Measurements from ENCODE around the gene HAPLN2.
"Not testable (repeated sequence)": the region's sequence is repeated elsewhere in the genome, so short reads cannot be mapped to it uniquely, and the experiment has no call there.

HAPLN2 gene

DNA sequence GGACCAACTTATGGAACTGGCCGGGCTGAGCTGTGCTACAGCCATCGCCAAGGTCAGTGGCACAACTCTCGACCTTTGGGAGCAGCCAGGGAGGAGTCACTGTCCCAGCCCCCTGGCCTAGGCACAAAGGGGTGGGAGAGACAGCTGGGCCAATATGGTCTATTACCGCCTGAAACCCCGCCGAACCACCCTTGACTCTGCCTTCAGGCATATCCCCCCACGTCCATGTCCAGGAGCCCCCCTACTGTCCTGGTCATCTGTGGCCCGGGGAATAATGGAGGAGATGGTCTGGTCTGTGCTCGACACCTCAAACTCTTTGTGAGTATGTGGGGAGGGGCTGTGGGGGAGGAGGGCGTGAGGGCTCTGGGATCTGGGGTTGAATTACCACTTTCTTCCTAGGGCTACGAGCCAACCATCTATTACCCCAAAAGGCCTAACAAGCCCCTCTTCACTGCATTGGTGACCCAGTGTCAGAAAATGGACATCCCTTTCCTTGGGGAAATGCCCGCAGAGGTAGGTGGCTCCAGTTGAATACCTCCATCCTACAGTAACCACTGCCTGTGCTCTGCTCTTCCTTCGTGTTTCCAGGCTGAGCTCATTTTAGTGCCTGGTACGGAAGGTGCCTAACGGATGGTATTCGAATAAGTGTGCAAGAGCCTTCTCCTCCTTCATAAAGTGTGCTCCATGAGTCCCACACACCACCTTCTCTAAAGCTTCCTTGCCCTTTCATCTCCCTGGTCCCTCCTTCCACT lies 26.9 kb upstream of the HAPLN2 start:
- no peak for DNase-seq

DNA sequence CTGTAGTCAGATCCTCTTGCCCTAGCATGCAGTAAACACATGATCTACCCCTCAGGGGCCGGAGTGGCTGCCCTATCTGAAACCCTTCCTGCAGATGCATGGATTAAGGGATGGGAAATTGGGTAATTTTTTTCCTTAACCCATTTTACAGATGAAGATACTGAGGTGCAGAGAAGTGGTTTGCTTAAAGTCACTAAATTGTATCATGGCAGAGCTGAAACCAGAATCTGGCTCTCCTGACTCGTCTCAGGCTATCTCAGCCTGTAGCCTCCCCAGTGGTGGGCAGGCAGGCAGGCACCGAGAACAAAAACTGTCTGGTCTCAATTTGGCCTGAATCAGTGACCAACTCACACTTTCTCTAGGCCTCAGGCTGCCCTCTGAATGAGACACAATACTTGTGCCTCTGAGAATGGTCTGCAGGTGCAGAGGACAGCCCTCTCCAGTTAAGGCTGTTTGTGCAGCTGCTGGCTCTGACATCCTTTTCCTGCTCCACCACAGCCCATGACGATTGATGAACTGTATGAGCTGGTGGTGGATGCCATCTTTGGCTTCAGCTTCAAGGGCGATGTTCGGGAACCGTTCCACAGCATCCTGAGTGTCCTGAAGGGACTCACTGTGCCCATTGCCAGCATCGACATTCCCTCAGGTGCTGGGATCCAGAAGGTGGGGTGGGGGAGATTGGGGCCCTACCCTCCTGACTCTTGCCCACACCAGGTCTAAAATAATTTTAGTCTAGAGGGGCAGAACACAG lies 26.1 kb upstream of the HAPLN2 start:
- DNase-seq, result no peak

DNA sequence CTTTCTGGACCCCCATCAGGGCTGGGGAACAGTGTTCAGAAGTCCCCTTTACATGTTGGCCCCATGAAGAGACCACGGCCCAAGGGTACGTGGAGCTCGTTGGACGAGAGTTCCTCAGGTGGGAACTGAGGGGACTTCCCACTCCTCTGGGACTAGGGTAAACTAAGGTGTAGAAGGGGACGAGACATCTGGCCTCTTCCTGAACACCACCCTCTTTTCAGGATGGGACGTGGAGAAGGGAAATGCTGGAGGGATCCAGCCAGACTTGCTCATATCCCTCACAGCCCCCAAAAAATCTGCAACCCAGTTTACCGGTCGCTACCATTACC lies 25.6 kb upstream of the HAPLN2 start:
- DNase-seq, result no peak

DNA sequence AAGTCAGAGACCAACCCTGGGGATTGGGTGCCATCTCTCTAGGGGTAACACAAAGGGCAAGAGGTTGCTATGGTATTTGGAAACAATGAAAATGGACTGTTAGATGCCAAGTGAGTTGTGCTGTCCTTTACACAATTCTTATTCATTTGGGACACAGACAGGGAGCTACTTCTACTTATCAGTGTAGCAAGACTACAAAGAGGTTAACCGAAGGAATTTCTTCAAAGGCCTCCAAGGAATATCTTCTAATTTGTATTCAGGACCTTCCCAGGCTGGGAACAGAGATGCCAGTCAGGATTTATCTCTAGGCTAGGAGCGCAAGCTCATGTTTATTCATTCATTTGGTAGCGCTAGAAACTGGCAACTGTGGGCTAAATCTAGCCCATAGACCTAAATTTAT lies 25.0 kb upstream of the HAPLN2 start:
- DNase-seq, result no peak

DNA sequence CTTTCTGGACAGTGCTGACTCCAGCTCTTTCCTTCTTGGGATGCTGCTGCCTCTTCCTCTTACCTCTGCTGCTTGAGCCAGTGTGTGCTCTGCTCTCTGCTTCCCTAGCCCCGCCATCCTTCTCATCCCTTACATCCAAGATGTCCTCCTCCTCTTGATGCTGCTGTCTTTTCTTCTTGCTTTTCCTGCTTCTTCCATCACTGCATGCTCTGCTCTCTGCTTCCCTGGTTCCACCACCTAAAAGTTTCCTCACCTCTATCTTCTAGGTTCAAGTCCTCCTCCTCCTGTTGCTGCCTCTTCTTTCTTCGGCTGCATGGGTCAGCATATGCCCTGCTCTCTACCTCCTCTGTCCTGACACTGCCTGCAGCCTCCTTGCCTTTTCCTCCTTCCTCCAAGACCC lies 24.2 kb upstream of the HAPLN2 start:
- DNase-seq, result no peak

DNA sequence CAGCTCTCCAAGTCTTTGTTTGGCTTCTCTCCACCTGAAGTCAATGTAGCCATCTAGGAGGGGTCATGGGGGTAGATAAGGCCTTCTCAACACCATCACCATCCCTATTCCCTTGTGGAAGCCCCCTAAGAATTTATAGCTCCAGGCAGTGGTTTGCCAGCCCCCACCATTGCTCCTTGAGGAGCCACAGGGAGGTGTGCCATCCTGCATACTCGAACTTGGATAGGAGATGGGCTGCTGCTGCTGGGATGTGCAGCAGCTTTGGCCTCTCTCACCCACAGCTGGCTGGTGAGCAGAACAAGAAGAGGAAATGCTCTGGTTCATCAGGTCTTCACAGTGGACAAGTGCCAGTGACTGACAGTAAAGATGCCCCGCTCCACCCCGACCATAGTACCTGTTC lies 22.8 kb upstream of the HAPLN2 start:
- no peak for DNase-seq

DNA sequence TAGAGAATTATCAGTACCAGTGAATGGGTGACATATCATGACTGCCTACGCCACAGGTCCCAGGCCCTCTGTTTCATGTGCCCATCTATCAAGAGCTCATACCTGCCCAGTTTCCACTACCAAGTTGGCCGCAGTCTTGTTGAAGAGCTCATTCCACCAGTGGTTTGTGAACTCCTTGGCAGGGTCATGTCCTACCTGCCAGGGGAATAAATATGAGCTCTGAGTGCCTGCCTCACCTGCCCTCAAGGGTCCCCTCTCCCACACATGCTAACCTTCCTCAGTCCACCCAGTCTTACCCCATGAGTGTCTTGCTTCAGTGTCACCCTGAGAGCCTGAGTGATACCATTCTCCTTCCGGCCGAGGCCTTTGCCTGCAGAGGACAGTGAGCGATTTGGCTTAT lies 21.1 kb upstream of the HAPLN2 start:
- DNase-seq, result no peak

DNA sequence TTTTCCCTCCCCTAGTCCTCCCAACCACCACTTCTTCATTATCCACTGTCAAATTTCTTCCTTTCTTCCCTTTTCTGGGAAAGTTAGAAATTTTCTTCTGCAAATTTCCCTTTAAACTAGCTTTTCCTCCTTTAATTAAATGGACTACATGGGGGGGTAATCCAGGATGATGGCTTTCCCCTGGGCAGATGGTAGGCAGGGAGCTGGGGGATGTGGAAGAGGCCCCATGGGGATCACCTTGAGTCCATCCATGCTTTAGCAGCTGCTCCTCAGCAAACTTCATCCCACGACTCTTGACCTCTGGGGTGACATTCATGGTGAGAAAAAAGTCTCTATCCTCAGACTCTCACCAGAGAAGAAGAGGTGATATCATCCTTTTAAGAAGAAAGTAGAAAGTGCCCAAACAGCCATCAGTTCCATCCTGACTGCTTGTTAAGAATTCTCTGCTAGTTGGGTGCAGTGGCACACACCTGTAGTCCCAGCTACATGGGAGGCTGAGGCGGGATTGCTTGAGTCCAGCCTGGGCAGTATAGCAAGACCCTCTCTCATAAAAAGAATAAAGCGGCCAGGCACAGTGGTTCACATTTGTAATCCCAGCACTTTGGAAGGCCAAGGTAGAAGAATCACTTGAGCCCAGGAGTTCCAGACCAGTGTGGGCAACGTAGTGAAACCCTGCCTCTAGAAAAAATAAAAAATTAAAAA lies 20.3 kb upstream of the HAPLN2 start:
- DNase-seq, result no peak

DNA sequence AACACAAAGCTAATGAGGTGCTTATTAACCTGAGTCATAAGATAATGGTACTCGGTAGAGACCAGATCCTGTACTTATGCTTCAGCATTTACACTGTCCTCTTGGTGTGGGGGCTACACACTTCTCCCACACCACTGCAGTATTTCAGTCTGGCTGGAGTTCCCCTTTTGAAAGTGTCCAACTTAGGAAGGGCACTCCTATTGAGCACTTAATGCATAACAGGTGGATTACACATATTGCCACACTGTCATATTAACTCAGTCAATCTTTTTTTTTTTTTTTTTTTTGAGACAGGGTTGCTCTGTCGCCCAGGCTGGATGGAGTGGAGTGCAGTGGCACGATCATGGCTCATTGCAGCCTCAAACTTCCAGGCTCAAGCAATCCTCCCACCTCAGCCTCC lies 19.4 kb upstream of the HAPLN2 start:
- DNase-seq, result no peak

DNA sequence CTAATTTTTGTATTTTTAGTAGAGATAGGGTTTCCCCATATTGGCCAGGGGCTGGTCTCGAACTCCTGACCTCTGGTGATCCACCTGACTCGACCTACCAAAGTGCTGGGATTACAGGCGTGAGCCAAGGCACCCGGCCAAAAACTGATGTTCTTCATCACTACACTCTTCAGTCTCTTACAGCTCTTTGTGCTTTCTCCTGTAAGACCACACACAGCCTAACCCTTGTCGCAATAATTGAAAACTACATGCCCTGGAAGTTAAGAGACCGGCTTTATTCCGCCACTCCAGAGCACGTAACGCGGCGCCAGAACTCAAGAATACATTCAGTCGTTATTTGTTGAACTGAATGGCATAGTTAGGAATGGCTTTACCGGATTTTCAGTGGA lies 18.5 kb upstream of the HAPLN2 start:
- DNase-seq, result no peak

DNA sequence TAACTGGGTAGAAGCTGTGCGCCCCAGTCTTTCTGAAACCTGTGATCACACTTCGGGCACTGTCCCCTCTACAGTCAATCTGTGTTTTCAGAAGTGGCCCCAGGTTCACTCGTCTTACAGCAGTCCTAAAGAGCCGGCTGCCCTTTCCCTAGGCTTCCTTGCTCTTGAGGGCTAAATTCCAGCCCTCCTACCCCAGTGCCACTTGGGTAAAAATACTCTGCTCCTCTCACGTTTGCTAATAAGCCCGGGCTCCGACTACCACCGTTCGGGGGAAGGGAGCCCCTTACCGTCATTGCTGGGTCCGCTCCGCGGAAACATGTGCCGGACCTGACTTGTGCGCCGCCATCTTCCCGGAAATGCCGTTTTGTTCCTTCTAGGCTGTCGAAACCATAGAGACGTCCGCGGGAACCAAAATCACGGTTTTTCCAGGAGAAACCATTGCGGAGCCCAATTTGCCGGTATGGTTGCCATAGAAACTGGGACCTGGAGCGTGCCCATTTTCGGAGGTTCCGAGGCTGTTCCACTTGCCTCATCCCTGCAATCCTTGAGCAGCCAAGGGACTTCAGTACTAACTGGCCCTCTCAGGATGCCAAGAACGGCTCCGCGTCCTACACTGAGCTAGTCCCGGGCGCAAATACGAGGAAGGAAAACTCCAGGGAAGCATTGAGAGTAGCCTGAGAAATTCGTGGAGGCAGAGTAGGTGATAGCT lies 17.9 kb upstream of the HAPLN2 start, which contains the start of gene GPATCH4:
Gene GPATCH4, minus strand, starts transcription at position 358 of the 709 bp plus-strand sequence.
- DNase-seq, result peak; percentile 93

DNA sequence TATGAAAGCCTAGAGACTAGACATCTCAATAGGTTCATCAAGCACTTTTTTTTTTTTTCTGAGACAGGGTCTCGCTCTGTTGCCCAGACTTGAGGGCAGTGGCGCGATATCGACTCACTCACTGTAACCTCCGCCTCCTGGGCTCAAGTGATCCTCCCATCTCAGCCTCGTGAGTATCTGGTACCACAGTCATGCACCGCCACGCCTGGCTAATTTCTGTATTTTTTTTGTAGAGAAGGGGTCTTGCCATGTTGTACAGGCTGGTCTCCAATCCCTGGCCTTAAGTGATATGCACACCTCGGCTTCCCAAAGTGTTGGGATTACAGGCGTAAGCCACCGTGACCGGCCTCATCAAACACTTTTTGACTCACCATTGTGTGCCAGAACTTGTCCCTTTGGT lies 17.3 kb upstream of the HAPLN2 start:
- DNase-seq, result no peak

DNA sequence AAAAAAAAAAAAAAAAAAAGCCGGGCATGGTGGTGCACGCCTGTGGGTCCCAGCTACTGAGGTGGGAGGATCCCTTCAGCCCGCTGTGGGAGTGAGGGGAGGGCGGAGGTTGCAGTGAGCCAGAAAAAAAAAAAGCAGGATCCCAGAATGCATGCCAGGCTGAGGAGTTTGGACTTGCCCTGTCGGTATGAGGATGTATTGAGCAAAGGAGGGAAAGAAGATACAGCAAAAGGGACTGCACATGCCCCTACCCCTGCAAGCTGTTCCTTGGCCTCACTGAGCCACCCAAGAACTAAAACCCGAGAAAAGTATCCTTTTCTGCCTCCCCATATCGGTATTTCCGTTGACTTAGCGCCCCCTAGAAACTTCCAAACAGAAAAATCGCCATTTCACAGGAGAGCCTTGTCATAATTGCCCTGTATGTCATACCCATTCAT lies 16.6 kb upstream of the HAPLN2 start:
- DNase-seq, result no peak

DNA sequence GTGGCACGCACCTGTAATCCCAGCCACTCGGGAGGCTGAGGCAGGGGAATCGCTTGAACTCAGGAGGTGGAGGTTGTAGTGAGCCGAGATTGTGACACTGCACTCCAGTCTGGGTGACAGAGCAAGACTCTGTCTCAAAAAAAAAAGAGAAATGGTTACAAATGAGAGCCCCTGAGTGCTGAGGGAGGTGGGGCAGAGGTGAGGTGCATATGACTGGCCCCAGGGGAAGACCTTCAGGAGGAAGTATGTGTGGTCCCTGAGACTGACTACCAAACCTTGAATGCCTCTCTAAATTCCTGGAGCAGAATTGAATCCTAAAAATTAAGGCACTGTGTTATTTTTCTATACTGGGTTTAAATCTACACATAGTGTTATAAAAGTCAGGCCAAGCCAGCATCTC lies 11.9 kb upstream of the HAPLN2 start:
- DNase-seq, result not testable (repeated sequence)

DNA sequence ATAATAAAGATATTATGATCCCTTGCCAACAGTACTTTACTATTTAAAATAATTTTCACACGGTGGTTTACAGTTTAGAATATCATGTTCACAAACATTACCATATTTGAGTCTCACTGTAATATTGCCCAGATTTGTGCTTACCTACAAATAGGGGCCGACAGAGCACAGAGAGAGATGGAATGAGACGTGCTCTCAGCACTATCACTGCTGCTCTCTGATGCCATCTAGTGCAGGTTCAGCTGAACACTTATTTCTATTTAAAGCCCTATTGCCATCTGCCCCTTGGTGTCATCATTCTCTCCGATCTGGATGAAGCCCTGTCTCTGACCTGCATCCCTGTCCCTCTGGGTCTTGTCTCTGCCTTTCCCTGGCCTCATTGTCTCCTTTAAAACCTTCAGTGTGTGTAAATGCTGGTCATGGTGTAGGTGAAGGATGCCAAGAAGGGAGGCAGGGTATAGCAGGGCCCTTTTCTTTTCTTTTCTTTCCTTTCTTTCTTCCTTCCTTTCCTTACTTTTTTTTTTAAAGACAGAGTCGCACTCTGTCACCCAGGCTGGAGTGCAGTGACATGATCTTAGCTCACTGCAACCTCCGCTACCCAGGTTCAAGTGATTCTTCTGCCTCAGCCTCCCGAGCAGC lies 11.1 kb upstream of the HAPLN2 start:
- DNase-seq, result peak; percentile 63

DNA sequence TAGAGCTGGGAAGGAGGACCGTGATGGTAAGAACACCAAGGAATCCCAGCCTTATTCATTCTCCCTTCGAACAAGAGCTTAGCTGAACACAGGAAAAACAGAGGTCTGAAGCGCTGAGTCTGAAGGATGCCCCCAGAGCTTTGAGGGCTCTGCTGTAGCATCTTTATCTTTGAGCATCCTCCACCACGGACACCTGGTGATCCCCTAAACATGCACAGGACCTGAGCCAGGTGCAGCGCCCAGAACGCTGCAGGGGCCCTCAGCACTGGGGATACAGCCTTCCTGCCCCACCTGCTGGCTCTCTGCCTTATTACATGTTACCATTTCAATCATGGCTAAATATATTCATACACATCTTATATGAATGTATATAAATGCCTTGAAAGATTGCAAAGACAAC lies 10.2 kb upstream of the HAPLN2 start:
- no peak for DNase-seq

DNA sequence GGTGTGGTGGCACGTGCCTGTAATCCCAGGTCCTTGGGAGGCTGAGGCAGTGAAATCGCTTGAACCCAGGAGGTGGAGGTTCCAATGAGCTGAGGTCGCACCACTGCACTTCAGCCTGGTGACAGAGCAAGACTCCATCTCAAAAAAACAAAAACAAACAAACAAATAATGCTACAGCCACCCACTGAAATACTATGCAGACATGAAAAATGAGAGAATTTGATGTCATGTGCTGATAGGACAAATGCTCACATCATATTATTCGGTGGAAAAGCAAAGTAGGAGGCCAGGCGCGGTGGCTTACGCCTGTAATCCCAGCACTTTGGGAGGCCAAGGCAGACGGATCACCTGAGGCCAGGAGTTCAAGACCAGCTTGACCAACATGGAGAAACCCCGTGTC lies 9.1 kb upstream of the HAPLN2 start:
- DNase-seq, result not testable (repeated sequence)

DNA sequence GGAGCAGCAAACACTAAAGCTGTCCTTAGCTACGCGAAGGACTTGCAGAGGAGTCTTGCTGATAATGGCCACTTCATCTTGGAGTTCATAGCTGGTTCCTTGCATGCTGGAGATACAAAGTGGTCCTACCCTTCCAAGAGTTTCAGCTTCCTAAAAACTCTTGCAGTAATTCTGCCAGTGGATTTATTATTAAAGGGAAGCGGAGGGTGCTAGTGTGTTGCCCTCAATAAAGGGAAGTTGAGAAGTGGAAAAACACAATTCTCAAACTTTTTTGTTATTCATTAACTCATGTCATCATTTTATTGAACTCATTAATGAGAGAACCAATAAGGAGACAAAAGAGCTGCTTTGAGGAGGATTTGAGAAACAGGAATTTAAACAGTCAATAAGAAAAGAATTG lies 6.5 kb upstream of the HAPLN2 start:
- DNase-seq, result no peak

DNA sequence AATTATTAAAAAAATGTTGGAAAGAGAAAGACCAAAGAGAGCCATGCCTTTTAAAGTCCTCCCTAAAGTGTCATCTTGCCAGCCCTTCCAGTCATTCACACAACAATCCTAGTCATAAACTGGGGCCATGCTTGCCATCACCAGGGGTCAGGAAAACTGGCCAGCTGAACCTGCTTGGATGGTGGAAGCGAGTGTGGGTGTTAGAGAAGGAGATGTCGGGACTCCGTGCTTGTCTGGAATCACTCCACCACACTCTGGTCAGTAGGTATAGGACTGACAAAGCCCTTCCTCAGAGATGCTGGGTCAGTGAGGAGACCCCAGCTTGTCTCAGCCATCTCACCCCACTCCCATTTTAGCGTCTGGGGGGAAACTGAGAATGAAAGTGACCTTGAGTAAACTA lies 3.3 kb upstream of the HAPLN2 start:
- DNase-seq, result no peak

DNA sequence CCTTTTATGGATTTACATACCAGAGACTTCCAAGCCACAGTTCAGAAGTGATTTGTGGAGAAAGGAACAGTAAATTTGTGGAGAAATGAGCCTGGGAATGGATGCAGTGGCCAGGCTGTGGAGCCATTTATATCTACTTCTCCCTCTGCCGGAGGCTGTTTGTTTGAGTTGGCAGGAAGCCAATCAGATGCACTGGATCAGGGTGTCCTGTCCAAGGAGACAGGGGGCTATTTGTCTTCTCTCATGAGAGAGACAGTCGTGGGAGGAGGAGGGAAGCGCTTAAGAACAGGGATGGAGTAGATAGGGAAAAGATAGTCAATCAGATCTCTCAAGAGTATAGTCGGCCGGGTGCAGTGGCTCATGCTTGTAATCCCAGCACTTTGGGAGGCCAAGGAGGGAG lies 2.8 kb upstream of the HAPLN2 start:
- peak; percentile 55 for DNase-seq

DNA sequence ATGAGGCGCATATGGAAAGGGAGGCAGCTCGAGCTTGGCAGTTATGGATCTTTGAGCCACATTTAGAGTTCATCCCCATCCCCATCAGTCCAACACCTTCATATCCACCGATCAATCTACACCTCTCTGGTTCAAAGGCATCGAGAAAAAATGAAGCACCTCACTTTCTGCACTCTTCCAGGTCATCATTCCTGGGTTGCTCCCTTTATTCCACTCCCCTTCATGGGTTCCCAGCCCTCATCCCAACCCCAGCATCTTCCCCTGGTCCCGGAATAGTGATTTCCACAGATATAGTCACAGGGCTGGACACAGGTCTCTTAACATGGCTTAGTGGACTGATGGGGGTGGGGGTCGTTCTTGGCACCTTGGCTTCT lies 354 bp downstream of the HAPLN2 start:
- no peak for DNase-seq

DNA sequence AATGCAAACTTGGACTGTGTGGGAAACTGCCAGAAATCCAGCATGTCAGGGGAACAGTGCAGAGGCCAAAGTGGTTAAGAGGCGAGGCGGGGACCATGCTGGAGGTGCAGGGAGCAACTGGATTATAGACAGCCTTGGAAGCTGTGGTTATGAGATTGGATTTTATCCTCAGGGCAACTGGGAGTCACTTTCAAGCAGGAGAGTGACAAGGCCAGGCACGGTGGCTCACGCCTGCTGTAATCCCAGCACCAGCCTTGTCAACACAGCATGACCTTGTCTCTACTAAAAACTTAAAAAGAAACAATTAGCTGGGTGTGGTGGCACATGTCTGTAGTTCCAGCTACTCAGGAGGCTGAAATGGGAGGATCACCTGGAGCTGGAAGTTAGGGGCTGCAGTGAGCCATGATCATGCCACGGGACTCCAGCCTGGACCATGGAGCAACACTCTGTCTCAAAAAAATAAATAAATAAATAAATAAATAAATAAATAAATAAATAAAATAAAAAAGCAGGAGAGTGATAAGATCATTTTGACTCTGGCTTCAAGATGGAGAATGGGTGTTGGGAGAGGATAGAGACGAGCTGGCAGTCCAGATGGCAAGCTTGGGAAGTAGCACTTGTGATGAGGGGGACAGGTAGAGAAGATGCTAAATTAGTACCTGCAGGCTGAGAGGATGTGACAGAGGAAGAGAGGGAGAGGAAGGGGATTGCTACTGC lies 3.5 kb downstream of the HAPLN2 start:
- DNase-seq, result no peak

Data from fibroblast of skin of abdomen (primary cell).